ENCODE data around the gene TERF2IP. TPM values are rescaled to one million over a fixed set of nuclear protein-coding genes. Genes with fewer than 3 reads are reported as not detected.
A peak's percentile ranks its signal among the peaks of the same experiment; 100 is the strongest.

TERF2IP gene
- total RNA-seq, 1 experiment from 2014 or later = 48.5 TPM

- H3K4me3 ChIP-seq (ENCODE audit: low read depth, low read length, poor library complexity, severe bottlenecking) = no peak overlapping the region
- CTCF ChIA-PET = interaction anchor here (0.6 kb wide), 2 partner anchors 11 to 30 kb away, joined by 3 to 5 read pairs; no protein-coding TSS in a partner anchor
- no TSS peak for BruUV-seq (replicated peaks)
- H3K27ac ChIP-seq (ENCODE audit: low read depth, low read length, poor library complexity, severe bottlenecking) = no peak overlapping the region
- no peaks in the 10 kb centered on the region for H3K27me3 ChIP-seq (replicated peaks; ENCODE audit: insufficient read depth, low read depth, low read length, poor library complexity)
- DNase-seq (ENCODE audit: low spot score) = peak; percentile 39
- H3K9me3 ChIP-seq (ENCODE audit: low read depth, low read length, poor library complexity, severe bottlenecking) = no peaks in the 10 kb centered on the region
- intact Hi-C loops (cut with micrococcal nuclease; ENCODE audit: unreplicated experiment) = no loop called here
- H3K36me3 ChIP-seq (ENCODE audit: insufficient read depth, low read length, poor library complexity, severe bottlenecking) = no peaks in the 10 kb centered on the region
- TF ChIP-seq CTCF (conservative IDR thresholded peaks at IDR 0.05; ENCODE audit: low read depth, low read length) = peak; percentile 50
- TF ChIP-seq EZH2 (IDR thresholded peaks at IDR 0.05; ENCODE audit: borderline replicate concordance, low read depth, low read length, poor library complexity, severe bottlenecking) = no peak
- POLR2A ChIA-PET (ENCODE audit: low non-redundant PET) = no interaction called here
- no peaks in the 10 kb centered on the region for H3K4me1 ChIP-seq (ENCODE audit: insufficient read depth, low read length, poor library complexity, severe bottlenecking)
Observed at GRCh38 chr16:75695708-75696107, 48.1 kb downstream of the TERF2IP start.

- POLR2A ChIA-PET (ENCODE audit: low non-redundant PET) = no interaction called here
- Histone ChIP-seq H3K36me3 (ENCODE audit: insufficient read depth, low read length, poor library complexity, severe bottlenecking) (no peaks in the 10 kb centered on the region), H3K27me3 (replicated peaks; ENCODE audit: insufficient read depth, low read depth, low read length, poor library complexity) (no peaks in the 10 kb centered on the region), H3K4me1 (ENCODE audit: insufficient read depth, low read length, poor library complexity, severe bottlenecking) (no peaks in the 10 kb centered on the region), H3K4me3 (ENCODE audit: low read depth, low read length, poor library complexity, severe bottlenecking) (no peak overlapping the region), H3K27ac (ENCODE audit: low read depth, low read length, poor library complexity, severe bottlenecking) (no peak overlapping the region), H3K9me3 (ENCODE audit: low read depth, low read length, poor library complexity, severe bottlenecking) (no peaks in the 10 kb centered on the region)
- CTCF ChIA-PET = no interaction called here
- intact Hi-C loops (cut with micrococcal nuclease; ENCODE audit: unreplicated experiment) = no loop called here
- DNase-seq (ENCODE audit: low spot score) = no peak
- no TSS peak for BruUV-seq (replicated peaks)
- no peak for TF ChIP-seq CTCF (conservative IDR thresholded peaks at IDR 0.05; ENCODE audit: low read depth, low read length)
- TF ChIP-seq EZH2 (IDR thresholded peaks at IDR 0.05; ENCODE audit: borderline replicate concordance, low read depth, low read length, poor library complexity, severe bottlenecking) = no peak
Observed at GRCh38 chr16:75697571-75697970, 50.0 kb downstream of the TERF2IP start.

- ChIA-PET CTCF (no interaction called here), POLR2A (ENCODE audit: low non-redundant PET) (no interaction called here)
- no peaks in the 10 kb centered on the region for H3K9me3 ChIP-seq (ENCODE audit: low read depth, low read length, poor library complexity, severe bottlenecking)
- BruUV-seq (replicated peaks) = no TSS peak
- H3K4me1 ChIP-seq (ENCODE audit: insufficient read depth, low read length, poor library complexity, severe bottlenecking) = no peaks in the 10 kb centered on the region
- no peaks in the 10 kb centered on the region for H3K27me3 ChIP-seq (replicated peaks; ENCODE audit: insufficient read depth, low read depth, low read length, poor library complexity)
- intact Hi-C loops (cut with micrococcal nuclease; ENCODE audit: unreplicated experiment) = no loop called here
- H3K36me3 ChIP-seq (ENCODE audit: insufficient read depth, low read length, poor library complexity, severe bottlenecking) = no peaks in the 10 kb centered on the region
- no peak within 1 kb of the TSS for H3K4me3 ChIP-seq (ENCODE audit: low read depth, low read length, poor library complexity, severe bottlenecking)
- DNase-seq (ENCODE audit: low spot score) = no peak
- TF ChIP-seq CTCF (conservative IDR thresholded peaks at IDR 0.05; ENCODE audit: low read depth, low read length) = no peak
- TF ChIP-seq EZH2 (IDR thresholded peaks at IDR 0.05; ENCODE audit: borderline replicate concordance, low read depth, low read length, poor library complexity, severe bottlenecking) = no peak
- H3K27ac ChIP-seq (ENCODE audit: low read depth, low read length, poor library complexity, severe bottlenecking) = no peak within 1 kb of the TSS
Observed at GRCh38 chr16:75701361-75701760, 53.8 kb downstream of the TERF2IP start, which contains the start of gene DUXB. Gene DUXB, minus strand, starts transcription at chr16:75701461. Its CDS starts 43 bp downstream, at chr16:75701418.

All from A673 (cell line).